HG03159 (cell line): Measurements from ENCODE around the gene RAD51B.
"Not testable (repeated sequence)": the region's sequence is repeated elsewhere in the genome, so short reads cannot be mapped to it uniquely, and the experiment has no call there.

Source experiments
- ATAC-seq: cut with Tn5 transposase; IDR thresholded peaks from one replicate; pipeline ENCODE4 v1.9.1; 2021; ENCODE audit warnings: mild to moderate bottlenecking, moderate library complexity; ENCODE audit not compliant: unreplicated experiment

Gene RAD51B

DNA sequence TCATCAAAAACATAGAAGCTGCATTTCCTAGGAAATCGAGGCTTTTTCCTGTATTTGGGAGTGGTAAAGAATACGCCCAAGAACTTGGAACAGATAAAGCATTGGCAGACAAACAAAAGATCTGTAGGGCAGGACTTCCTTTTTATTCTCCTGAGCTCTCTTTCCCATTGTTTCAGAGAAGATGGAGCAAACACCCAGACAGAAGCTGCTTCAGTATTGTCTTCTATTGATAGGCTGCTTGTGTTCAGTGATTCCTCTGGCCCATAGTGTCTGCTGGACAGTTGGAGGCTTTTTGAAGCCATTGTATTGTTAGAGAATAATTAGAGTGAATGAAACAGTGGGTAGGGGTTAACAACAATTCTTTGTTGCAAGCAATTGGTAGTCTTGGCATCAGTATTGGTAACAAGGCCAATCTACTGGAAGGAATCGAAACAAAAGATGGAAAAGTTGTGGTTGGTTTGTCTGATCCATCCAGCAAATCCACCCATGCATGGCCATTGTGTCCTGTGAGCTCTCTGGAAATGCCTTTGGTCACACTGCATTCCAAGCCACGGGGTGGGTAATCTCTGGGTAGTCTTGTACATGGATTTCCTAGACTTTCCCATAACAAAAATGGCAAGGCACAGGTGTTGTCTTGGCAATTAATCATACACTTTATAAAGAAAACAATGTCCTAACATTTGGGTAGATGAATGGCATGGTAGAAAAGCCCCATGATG lies 424.8 kb downstream of the RAD51B start:
- ATAC-seq: no peak

DNA sequence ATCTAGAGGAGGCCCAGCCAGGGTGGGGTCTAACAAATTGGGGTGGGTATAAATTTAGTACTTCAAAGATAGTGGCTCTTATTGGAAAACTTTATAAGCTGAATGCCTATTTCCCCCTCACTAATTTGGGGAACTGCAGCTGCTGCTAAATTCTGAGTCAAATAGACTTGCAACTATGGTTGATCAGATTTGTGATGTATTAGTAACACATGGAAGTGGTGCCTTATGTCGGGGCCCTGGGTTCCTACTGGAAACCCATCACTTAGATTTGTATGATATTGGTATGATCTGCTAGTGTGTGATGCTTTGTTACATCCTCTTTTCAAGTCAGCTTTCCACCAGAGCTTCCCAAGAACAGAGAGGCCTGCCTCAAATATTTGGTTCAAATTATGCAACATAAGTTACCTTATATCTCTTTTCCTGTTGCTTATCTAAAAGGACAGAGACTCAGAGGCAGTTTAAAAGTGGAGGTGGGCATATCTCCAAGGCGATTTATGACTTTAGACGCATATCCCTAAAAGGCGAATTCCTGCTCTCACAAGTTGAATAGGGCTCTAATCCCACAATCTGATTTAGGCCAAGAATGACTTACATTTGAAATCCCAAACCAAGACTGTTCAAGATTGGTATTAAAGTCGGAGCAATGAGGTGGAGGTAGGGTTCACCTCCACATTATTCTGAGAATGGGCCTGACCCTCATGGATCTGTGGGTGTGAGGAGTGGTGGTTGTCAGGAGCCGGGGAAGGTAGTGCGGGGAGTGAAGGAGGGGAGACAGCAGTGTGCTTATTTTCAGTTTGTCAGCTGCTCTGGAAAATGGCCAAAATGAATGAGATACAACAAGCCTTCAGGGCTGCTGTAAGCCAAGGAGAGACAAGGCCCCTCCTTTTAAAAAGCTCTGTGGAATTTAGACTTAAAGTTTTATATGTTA lies 425.8 kb downstream of the RAD51B start:
- ATAC-seq: no peak

DNA sequence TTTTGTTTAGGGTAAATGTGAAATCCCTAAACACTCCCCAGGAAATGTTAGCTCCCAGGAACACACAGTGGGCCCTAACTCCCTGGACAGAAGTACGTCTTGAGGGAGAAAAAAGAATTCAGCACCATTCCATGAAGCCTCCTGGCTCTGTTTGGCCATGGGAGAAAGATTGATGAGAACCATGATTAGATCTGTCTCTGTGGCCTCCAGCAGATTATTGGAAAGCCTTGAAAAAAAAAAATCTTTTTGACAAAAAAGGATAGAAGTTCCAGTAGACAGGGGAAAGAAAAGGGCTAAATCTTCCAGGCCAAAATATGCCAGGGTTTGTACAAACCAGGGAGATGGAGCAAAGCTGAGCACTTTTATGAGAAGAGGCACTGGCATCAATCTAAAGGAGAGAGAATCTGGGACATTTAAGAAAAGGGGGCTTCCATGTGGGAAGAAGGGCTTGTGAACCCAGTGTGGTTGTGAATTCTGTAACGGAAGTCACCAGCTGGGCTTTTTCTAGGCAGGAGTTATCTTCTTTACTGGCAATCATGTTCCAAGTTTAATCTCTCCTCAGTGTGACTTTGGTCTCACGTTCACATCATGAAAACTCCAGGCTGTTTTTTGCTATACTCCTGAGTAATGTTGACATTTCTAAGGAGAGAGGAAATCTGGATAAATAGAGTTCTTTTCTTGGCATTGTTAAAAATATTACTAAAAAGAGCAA lies 426.7 kb downstream of the RAD51B start:
- no peak for ATAC-seq

DNA sequence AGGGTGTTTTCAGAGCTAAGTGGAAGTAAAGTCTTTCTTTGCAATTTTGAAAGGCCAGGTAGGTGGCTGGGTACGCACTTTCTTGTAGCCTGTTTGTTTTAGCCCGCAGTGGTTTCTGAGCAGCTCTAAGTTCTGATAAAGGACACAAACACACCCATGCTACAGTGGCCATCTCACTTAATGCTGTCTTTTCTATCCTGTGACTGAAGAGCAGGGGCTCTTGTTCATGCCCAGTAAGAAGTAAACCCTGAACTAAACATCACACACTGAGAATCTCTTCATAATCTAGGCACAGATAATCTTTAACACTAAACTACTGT lies 427.2 kb downstream of the RAD51B start:
- ATAC-seq: no peak

DNA sequence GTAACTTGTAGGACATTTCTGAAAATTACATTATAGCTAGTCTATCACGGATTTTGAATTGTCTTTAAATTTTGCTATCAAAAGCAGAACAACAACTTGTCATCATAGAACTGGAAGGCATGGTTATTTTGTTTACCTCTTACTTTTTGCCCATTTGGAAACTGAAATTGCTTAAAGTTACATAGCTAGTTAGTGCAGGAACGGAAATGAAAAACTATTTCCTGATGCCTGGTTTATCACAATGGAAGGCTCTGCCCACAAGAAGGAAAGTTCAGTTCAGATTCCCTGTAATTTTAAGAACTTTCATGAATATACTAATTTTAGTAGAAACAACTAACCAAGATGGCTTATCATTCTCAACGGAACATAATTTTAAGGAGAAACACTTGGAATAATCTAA lies 427.7 kb downstream of the RAD51B start:
- no peak for ATAC-seq

DNA sequence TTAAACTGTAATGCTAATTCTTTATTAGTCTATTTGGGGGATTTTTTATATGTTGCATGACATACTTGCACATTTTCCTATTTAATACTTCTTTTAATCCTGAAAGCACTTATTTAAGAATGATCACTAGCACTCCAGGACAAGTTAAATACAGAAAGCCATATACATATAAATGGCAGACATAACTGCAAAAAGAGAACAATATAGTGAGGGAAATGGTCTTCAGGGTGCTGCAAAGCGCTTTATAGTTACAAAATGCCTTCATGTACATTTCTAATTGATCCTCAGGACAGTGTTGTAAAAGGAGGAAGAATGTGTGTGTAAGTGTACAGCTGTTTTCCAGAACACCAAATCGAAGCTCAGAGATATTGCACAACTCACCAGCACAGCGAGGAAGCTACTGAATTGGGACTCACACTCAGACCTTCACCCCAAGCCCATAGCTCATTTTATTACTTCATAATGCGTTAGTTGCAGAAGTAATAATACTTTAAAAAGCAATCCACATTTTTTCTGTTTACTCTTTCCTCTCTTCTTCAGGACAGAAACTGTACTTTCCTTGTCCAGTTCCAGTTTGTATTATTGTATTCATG lies 428.2 kb downstream of the RAD51B start:
- ATAC-seq: no peak

DNA sequence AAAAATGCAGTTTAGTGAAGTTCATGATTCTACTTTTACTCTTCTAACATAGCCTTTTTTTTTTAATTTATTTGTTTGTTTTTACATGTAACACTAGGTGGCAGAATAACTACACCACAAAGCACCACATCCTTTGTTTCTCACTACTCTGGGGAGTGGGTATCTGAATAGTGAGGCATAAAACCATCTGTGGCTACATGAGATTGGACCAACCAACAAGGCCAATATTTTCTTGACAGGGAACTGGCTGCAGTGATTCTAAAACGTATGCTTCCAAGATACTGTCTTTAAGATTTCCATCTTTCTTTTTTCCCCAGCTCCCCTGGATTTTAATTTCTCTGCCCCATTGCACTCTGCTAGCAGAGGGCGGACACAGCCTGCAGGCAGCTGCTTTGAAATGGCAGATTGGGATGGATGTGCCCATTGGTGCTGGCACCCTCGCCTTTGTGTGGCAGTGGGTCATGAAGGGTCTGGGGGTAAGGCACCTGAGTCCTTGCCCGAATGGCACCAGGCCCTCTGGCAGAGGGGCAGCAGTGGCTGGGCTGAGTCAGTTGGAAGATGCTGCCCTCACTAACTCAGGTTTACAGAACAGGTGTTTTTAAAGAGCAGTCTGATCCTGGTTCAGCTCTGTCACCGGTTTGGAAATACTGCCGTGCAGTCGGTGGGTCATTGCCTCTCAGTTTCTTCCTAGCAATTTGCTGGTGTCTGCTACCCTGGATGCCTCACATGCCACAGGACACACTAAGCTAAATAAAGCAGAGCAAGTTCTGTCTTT lies 429.1 kb downstream of the RAD51B start:
- no peak for ATAC-seq

DNA sequence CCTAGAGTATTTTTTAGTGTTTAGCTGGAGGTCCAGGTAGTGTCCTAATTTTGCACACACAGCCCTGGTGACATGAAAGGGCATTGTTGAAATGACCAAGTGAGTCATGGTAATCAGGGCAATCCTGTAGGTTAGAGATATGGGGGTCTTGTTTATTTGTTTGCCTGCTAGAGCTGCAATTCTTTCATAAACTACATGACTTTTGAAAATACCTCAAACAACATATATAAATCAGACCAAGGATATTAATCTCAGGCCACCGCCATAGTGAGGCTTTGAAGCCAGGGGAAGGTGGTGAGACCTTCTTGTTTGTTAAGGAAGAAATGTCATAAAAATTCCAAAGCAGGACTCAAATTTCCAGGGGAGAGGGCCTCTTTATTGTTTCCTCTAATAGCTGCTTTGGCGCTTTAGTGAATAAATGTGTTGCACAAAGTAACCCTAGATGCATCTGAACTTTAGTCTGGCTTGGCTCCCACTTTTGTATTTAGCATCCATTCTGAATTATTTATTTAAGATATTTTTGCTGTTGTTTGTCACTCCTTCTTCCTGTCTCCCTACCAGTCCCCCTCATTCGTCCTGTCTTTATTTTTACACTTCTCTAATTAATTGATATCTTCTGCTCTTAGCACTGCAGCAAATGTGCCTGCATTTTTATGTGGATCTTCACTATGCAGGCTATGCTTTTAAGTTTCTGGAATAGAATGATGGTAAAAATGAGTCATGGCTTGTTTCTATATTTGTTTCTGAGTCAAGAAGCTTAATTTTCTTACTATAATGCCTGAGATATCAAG lies 430.3 kb downstream of the RAD51B start:
- no peak for ATAC-seq

DNA sequence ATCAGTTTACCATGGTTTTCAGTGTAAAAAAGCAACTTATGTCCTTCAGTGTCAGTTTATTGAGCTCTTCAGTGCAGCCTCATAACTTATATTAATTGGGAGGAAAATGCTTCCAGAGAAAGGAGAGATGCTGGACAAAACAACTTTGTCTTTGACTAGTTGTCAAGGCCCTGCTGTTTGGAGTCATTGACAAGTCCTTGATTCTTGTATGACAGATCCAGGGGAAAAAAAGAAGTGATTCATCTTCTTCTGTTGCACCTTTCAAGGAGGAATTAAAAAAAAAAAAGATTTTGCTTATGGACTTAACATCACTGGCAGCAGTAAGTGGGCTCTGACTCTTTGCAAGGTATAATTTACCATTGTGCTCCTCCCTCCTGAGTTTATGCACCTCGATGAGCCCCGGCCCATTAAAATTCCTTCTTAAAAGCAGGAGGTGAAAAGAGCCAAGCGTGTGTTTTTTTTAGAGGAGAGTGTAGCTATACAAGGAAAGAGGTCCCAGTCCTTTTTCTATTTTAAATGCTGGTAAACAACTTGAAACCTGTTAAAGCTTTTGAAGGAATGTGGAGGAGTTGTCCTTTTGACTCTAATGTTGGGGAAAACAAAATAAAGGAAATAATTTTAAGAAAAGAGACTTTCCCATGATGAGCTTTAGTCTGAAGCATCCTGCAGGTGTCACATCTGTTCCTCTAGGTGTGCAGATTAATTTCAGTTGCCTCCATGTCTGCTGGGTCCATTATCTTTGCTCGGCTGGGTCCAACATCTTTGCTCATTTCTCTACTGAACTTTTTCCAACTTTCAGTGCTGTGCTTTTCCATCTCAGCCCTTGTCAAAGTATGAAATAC lies 431.6 kb downstream of the RAD51B start:
- ATAC-seq: no peak

DNA sequence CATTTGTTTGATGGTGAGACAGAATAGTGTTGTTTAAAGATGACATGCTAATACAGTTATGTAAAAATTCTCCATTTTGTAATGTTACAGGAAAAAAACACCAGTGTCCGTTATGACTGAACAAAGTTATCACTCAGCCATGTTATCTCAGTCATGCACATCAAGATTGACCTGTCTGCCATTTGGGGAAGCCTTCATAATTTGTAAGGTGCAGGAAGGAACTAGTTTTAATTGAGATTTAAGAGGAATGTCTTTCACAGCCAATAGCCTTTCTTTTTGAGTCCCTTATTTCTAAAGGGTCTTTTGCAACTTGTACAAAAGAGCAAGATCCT lies 432.2 kb downstream of the RAD51B start:
- ATAC-seq: no peak

DNA sequence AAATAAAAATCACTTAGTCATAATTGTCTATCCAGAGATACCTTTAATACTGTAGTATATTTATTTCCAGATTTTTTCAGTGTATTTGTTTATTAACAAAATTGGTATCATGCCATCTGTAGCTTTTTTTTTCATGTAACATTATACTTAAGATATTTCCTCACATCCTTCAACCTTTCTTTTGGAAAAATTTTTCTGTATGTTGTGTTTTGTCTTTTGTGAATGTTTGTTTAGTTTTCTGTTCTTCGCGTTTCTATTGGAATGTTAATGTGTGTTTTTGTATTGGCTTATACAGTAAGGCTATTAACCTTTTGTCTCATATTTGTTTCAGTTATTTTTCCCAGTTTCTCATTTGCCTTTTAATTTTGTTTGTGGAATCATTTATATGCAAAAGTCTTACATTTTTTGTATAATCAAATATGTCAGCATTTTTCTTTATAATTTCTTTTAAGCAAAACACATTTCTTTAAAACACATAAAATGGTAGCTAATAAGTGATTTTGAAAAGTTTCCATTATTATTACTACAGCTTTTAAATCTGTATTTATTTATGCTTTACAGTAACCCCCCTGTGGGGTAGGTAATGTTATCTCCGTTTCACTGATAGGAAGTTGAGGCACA lies 433.7 kb downstream of the RAD51B start:
- ATAC-seq: no peak

DNA sequence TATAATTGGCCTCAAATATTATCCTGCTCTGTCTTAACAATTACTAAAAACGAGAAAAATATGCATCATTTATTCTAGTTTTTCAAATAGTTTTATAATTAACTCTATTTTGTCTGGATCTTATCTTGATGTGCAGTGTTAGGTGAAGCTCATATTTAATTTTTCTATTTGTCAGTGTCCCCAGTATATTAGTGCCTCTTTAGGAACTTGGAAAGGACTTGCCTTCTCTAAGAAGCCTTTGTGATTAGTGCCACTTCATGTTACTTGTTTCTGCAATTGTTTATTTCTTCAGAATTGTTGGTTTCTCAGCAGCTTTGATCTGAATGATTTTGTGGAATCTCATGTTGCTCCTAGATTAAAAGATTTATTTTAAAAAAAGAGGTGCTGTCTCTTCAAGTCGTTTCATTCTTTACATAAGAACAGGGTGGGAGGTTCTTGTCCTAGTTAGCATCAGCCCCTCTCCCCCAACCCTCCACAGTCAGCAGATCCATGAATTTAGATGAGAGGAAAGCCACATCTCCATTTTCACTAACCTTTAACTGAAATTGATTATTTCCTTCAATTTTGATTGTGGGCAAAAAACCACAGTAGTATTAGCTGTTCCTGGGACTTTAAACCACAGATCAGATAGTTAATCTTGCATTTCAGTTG lies 434.4 kb downstream of the RAD51B start:
- ATAC-seq: no peak

DNA sequence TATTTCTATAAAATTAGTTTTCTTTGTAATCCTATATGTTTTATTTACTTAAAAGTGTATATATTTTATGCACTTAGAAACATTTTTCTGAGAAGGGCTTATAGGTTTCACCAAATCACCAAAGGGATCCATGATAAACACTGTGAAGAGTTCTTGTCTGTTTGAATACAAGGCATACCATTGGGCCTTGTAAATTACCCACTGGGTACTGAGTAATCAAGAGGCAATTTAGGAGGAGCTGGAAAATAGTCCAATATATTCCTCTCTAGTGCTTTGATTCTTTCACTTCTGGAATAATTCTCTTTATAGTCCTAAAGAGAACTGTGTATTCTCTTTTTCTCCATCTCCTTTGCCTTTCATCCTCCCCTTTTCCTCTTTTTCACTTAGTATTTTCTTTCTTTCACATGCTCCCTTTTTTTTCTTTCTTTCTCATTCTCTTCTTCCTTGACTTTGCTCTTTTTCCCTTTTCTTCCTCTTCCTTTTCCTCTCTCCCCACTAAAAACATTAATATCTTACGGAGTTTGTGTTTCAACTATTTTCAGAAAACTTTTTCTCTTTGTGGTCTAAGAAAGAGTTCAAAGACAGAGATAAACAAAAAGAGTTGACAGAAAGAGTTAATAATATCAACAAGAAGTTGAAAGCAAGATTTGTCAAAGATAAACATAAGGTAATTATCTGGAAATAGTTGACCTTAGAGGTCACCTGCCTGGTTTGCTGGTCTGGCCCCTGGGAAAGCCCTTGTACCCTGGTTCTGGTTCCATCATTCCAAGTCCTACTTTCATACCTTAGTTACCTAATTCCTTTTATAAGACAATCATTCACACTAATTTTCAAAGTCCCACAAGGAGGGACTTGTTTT lies 435.3 kb downstream of the RAD51B start:
- ATAC-seq: no peak

DNA sequence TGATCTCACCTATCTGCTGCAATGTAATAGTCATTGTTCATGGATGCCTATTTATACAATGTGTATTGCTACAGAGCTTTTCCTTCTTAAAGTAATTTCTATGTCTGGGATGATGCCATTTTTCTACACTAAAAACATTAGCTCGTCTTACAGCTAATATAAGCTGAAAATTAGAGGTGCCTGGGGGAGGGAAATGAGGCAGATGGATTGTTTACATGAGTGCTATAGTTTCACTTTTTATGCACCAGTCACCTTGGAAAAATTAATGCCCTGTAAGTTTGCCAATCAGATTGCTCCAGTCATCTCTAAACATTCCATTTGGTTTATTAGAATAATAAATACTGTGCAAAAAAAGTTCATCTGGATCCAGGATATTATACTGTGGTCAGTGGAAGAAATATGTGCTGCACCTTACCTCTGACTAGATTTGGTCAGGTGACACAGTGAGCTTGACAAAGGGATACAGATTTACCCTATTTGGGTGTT lies 436.2 kb downstream of the RAD51B start:
- ATAC-seq: no peak

DNA sequence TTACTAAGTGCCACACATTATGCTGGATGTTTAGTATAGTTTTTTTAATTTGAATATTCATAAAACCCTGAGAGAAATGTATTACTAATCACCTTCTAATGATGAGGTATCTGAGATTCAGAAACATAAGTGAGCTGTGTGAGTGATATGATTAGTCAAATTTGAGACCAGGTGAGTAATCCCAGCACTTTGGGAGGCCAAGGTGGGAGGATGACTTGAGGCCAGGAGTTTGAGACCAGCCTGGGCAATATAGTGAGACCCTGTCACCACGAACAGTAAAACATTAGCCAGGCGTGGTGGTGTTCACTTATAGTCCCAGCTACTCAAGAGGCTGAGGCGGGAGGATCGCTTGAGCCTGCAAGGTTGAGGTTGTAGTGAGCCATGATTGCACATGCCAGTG lies 438.4 kb downstream of the RAD51B start:
- ATAC-seq: no peak

DNA sequence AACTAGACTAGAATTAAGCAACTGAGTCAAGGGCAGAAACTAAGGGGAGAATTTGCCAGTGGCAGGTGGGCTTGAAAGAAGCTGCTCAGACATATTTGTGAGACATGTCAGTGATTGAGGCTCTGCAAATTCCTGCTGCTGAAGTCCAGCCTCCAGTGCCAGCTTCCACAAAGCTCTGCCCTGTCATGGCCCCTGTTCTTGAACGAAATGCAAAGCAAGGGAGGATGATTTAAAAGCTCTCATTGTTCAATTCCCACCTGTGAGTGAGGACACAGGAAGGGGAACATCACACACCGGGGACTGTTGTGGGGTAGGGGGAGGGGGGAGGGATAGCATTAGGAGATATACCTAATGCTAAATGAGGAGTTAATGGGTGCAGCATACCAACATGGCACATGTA lies 439.4 kb downstream of the RAD51B start:
- not testable (repeated sequence) for ATAC-seq

DNA sequence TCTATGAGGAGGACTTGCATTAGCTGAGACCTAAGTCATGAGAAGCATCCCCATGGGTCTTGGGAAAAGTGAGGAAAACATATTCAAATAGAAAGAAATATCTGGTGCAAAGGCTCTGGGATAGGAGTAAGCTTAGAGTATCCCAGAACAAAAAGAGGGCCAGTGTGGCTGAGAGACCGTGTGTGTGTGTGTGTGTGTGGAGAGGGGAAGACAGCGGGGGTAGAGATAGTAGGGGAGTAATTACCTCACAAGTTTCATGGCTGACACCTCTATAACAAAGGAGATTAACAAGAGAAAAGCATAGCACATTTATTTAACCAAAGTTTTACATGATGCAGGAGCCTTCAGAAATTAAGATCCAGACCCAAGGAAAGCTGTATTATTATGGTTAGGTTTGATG lies 440.5 kb downstream of the RAD51B start:
- no peak for ATAC-seq
